ENCODE measurements around the gene OOEP.
"Not testable (repeated sequence)": the region's sequence is repeated elsewhere in the genome, so short reads cannot be mapped to it uniquely, and the experiment has no call there.

OOEP gene

GRCh38 chr6:73369563-73369962 lies at the start of gene OOEP:
Gene OOEP, minus strand, starts transcription at chr6:73369897. Its CDS starts 105 bp downstream, at chr6:73369792.
- DNase-seq: no peak

GRCh38 chr6:73418081-73418741 lies 48.5 kb upstream of the OOEP start:
- DNase-seq: no peak

GRCh38 chr6:73413102-73413501 lies 43.4 kb upstream of the OOEP start:
- DNase-seq: no peak

GRCh38 chr6:73409395-73409794 lies 39.7 kb upstream of the OOEP start:
- no peak for DNase-seq

DNA sequence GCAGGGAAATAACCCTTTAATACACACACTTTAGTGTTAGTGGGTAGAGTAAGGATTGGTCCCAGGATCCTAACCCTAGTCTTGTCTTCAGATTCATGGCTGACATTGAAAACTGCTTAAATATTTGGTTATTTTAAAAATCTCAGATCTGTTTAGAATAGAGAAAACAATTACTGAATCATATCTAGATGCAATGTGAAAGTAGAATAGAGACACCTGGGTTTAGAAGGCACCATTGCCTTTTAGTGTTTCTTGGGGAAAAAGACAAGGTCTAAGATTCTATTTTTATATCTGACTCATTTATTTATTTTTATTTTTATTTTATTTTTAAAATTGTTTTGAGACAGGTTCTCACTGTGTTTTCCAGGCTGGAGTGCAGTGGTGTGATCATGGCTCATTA lies 31.0 kb upstream of the OOEP start:
- DNase-seq: no peak

DNA sequence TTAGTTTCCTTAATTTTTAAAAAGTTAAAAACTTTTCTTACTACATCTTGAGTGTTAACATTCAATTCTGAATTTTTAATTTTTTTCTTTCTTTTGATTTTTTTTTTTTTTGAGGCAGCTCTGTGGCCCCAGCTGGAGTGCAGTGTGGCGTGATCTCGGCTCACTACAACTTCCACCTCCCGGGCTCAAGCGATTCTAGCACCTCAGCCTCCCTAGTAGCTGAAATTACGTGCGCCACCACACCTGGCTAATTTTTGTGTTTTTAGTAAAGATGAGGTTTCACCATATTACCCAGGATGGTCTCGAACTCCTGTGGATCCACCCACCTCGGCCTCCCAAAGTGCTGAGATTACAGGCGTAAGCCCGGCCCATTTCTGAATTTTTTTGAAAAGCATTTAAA lies 26.2 kb upstream of the OOEP start:
- DNase-seq: no peak

DNA sequence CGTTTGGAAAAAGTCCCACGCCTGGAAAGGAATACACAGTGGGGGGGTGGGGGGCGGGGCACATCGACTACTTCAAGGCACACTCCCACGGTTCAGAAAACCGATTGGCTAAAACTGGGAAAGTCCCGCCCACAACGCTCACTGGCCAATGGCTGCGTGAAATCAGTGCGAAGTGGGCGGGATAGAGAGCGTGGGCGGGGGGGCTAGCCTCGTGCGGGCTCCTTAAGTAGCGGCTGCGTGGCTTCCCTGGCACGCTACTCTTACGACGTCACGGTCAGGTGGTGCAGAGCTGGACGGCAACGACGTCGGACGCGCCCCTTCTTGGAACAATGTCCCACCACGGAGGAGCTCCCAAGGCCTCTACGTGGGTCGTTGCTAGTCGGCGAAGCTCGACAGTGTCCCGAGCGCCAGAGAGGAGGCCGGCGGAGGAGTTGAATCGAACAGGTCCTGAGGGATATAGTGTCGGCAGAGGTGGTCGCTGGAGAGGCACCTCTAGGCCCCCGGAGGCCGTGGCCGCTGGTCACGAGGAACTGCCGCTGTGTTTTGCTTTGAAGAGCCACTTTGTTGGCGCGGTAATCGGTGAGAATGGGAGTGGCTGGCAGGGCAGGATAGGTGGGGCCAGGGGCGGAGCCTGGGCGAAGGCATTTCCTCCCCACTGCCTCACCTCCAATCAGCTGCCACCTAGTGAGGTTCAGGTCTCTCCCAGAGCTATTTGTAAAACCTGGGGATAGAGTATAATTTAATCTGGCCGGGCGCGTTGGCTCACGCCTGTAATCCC lies 25.1 kb upstream of the OOEP start, which contains the start of gene DDX43:
DDX43 (plus strand) TSS at position 252 of the 778 bp plus-strand sequence; CDS start at position 330, 78 bp downstream.
- peak; percentile 17 for DNase-seq

- no peak for DNase-seq
These were observed 23.6 kb upstream of the OOEP start for GRCh38 chr6:73393278-73393677.

- DNase-seq: not testable (repeated sequence)
These were observed 22.5 kb upstream of the OOEP start for GRCh38 chr6:73392188-73392587.

DNA sequence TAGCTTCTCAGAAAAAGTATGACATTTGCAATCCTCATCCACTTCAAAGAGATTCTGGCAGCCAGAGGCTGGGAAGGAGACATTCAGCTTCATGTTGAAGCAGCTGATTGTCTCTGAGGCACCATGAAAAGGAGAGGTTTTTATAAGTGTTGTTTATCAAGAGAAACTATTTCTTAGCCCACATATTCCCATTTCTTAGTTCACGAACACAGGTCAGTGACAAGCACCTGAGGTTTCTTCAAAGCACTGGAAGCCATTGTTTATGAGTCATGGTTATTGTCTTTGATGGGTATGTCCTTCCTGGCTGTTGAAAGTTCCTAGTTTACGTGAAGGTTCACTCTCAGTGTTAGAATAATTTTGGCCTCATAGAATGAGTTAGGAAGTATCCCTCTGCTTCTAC lies 22.0 kb upstream of the OOEP start:
- no peak for DNase-seq

DNA sequence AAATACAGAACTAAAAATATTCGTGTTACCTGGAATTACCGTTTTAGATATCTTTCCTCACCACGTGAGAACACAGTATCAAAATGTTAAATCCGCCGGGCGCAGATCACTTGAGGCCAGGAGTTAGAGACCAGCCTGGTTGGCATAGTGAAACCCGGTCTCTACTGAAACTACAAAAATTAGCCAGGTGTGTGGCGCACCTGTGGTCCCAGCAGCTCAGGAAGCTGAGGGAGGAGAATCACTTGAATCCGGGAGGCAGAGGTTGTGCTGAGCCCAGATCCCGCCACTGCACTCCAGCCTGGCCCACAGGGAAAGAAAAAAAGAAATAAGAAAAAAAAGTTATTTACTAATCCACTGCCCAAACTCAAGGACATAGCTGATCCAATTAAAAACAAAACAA lies 20.2 kb upstream of the OOEP start:
- DNase-seq: no peak

GRCh38 chr6:73388800-73389512 lies 19.3 kb upstream of the OOEP start:
- DNase-seq: peak; percentile 52

DNA sequence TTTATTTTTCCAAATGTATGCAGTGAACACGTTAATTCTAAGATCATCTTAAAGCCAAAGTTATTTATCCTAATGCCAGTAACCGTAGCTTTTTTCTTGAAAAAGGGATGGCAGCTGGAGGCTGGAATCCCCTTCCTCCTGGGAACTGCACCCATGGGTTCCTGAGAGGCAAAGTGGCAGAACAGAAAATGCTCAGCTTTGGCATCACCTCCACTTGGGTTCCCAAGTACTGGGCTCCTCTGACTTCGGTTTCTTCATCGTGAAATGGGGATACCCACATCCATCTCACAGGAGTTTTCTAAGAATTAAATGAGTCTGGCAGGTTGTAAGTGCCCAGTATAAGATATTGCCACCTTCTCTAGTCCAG lies 18.7 kb upstream of the OOEP start:
- DNase-seq: no peak

DNA sequence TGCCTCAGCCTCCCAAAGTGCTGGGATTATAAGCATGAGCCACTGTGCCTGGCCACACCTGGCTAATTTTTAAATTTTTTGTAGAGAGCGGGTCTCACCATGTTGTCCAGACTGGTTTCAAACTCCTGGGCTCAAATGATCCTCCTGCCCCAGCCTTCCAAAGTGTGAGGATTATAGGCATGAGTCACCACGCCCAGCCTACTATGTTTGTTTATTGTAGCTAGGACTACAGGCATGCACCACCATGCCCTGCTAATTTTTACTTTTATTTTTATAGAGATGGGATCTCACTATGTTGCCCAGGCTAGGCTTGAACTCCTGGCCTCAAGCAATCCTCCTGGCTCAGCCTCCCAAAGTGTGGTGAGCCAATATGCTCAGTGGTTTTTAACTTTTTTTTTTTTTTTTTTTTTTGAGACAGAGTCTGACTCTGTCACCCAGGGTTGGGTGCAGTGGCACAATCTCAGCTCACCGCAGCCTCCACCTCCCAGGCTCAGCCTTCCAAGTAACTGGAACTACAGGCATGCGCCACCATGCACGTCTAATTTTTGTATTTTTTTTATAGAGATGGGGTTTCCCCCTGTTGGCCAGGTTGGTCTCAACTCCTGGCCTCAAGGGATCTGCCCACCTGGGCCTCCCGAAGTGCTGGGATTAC lies 12.9 kb upstream of the OOEP start:
- no peak for DNase-seq

- not testable (repeated sequence) for DNase-seq
These were observed 11.8 kb upstream of the OOEP start for GRCh38 chr6:73381531-73381930.

DNA sequence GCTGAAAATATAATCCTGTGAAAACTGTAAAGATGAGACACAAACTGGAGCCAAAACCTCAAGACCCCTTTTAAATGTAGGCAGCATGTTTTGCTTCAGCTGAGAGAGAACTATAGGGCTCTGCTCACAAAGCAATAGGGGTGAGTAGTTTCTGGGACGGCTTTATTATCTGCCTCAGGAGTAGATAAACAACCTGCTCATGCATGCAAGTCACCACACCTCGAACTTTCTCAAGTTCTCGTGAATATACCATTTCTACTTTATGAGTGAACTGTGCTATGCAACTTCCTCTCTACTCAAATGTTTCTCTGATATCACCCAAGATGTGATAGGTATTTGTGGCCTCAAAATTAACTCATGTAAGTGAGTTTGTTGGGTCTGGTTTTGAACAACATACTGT lies 7.5 kb upstream of the OOEP start:
- no peak for DNase-seq

GRCh38 chr6:73375216-73375615 lies 5.5 kb upstream of the OOEP start:
- no peak for DNase-seq

GRCh38 chr6:73372516-73372915 lies 2.8 kb upstream of the OOEP start:
- no peak for DNase-seq

DNA sequence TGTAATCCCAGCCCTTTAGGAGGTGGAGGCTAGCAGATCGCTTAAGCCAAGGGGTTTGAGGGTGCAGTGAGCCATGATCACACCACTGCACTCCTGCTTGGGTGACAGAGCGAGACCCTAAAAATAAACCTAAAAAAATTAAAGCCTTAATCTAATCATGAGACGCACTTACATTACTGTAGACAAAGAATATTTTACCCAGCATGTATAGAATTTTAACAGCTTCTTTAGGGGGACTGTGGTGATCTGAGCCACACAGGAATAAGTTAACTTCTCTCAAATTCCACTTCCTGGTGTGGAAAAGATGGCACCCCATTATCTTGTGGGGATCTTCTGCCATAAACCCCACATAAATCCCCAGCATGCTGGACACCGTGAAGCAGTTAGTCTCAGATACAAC lies 2.3 kb upstream of the OOEP start:
- DNase-seq: no peak

DNA sequence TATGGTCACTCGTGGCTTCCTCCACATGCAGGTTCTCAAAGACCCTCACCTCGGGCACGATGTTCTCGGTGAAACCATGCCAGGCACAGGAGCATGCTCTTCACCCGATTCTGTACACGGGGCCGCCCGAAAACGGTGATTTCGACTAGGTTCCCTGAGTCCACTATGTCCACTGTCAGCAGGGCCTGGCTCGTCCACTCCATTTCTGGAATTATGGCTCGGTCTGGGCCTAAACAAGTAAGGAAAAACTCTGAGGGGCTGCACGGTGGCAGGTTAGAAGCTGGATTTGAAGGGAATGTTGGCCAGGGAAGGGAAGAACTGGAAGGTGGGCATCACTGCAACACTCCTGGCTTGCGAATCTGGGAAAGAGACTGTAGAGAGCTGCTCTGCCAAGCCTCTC lies 540 bp downstream of the OOEP start:
- no peak for DNase-seq

DNA sequence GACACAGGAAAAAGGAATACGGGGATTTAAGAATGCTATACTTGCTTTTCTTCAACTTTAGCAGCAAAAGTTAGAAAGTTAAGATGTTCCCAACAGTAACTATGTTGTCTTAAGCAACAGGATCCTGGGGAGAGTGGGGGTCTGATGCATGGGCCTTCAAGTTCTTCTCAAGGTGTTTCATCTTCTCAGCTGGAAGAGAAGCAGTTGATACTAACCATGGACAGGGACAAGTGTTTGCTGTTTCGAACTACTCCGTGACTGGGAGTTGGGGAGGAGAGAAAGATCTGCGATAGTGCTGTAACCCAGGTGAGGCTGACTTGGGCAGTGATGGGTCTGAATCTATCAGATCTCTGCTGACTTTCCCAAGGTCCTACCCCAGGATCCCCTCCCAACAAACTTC lies 1.0 kb downstream of the OOEP start:
- DNase-seq: no peak

DNA sequence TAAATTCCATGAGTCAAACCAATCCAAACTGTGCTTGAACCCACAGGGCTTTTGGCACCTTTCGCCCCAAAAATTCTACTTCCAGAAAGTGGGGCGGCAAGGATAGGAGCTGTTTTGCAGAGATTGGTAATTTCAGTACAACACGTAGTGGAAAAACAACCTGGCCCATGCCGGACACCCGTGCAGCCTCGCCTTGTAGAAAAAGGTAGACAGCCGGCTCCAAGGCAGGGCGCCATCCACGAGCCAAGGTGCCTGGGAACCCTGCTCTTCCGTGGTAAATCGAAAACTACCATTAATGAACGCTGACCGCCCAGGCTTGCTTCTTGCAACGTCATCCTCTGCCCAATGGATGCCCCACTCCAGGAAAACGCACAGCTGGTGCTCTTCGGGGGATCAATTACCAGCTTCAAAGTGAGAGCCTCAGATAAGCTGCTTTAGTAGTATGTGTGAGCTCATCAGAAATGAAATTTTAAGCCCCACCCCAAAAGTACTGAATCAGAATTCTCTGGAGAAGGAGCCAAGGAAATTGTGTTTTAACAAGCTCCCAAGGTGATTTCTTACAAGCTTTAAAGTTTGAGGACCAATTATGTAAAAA lies 1.8 kb downstream of the OOEP start:
- no peak for DNase-seq

DNA sequence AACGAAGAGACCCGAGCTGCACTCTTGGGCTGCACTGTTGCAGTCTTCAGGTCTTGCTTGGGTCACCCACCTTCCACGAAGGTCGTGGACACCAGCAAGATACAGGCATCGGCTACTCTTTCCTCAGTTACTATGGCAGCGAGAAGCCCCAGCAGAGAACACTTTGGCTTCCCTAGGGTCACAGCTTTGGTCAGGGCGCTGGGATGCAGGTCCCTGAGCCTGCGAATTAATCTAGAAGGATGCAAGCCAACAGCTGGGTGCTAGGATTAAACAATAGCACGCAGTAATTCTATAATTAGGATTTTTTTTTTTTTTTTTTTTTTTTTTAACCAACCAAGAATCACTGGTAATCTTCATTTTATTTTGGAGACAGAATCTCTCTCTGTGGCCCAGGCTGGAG lies 5.1 kb downstream of the OOEP start:
- DNase-seq: no peak

Measured in stimulated activated CD4-positive, alpha-beta T cell treated with anti-CD3 and anti-CD28 coated beads, Interleukin-4, amount 100 ng/mL, for 24 hours (primary cell).